Hippocampal formation (tissue), 2 donors: ENCODE measurements around the gene PXYLP1.
A peak's percentile ranks its signal among the peaks of the same experiment; 100 is the strongest.

Experiments used
- DNase-seq, 2 donors: peaks; one replicate each; lab custom pipeline; 2025; lab: John Stamatoyannopoulos, UW

The PXYLP1 gene

DNA sequence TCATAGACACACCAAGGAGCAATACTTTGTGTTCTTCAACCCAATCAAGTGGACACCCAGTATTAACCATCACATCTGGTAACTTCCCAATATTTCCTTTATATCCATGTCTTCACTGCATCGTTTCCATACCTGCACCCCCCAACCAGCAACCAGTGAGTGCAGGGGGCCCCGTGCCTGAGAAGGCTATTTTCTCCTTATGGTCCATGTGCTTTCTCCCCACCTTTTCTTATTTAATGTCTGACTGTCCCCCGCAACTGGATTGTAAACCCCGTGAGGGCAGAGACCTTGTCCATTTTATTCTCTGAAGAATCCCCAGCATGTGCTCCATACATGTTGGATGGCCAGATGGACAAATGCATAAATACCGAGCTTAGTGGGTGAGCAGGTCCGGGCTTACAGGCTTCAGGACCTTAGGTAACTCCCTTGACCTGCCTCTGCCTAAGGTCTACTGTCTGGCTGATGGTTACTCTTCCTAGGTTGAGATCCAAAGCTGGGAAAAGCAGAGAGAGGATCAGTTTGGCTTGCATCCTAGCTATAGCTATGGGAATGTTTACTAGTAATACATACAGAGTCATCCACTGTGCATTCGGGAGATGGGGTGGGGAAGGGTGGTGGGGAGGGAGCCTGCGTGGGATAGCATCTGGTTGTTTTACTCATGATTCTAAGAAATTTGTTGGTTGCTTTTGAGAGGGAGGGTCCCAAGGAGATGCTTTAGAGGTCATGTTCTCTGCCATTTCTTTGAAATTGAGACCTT lies 41.5 kb downstream of the PXYLP1 start:
- no peak for DNase-seq

DNA sequence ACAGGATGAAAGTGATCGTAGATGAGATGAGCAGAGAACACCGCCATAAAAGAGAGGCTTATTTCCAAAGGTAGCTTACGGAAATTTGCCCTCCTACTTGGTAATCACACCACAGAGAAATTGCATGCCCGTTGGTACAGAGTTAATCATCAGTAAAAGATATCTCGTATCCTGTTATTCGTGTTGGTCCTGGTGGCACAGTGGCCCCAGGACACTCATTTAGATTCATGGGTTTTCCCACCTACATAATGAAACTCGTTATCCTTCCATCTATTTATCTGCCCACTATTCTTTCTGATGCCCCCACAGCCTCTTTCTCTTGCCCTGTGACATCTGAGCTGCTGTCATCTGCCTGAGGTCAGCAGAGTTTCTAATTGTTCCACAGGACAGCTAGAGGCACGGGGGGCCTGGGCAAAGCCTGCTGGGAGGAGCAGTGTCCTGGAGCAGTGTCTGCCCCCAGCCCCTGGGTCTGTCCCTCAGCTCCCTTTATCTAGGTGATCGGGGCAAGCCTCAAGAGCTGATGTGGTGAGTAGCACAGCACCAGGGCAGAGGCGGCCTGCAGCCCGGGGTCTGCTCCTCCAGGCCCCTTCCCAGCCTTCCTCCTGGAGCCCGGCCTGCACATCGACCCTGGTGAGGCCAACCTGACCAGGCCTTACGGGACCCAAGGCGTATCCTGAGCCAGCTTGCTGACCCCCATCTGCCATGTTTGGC lies 42.2 kb downstream of the PXYLP1 start:
- no peak for DNase-seq

GRCh38 chr3:141274411-141275031 lies 42.9 kb downstream of the PXYLP1 start:
- DNase-seq: no peak

- no peak for DNase-seq
Measured at GRCh38 chr3:141275032-141275422, 43.4 kb downstream of the PXYLP1 start.

DNA sequence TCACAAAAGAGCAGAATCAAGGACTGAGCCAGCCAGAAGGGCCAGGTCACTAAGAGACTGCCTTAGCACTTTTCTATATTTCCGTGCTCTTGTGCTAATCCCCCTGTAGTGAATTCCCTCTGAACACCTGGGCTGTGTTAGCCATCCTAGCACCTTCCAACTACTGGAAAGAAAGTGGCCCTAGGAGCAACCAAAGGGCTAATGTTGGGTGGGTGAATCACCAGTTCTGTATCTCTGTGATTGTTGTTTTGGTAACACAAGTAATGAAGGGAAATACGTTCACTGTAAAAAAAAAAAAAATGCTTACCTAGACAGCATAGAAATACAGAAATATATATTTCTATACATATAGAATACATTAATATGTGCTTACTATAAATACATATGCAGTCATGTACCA lies 43.9 kb downstream of the PXYLP1 start:
- DNase-seq: no peak

GRCh38 chr3:141275973-141276372 lies 44.3 kb downstream of the PXYLP1 start:
- DNase-seq: no peak

DNA sequence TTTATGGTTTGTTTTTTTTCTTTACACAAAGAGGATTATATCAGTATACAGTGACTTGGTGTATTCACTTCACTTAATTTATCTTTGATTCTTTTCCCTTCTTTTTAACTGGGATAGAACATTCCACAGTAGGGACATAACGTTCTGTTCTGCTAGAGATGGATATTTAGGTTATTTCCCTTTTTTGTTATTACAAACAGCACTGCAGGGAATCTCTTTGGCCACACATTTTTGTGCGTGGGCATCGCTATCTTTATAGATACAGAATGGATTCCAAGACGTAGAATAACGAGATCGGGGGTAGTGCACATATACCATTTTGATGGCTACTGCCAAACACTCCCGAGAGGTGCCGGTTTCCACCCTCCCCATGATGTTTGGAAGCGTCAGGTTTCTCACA lies 44.8 kb downstream of the PXYLP1 start:
- no peak for DNase-seq

DNA sequence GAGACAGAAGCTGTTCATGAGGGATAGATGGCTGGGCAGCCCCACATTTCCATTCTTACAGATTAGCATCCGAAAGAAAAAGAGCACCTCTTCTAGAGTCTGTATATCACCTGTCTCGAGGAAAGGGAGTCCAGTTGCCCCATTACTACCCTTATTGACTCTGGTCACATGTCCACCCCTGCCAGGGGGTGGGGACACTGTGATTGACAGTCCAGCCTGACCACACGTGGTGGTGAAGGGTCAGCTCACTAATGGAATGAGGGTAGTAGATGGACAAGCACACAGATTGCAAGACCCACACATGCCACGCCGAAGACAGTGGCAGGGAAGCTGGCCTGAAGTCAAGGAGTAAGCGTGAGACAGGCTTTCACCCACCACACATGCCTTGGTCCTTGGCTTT lies 45.8 kb downstream of the PXYLP1 start:
- no peak for DNase-seq

- no peak for DNase-seq
Measured at GRCh38 chr3:141278196-141279076, 46.8 kb downstream of the PXYLP1 start.

DNA sequence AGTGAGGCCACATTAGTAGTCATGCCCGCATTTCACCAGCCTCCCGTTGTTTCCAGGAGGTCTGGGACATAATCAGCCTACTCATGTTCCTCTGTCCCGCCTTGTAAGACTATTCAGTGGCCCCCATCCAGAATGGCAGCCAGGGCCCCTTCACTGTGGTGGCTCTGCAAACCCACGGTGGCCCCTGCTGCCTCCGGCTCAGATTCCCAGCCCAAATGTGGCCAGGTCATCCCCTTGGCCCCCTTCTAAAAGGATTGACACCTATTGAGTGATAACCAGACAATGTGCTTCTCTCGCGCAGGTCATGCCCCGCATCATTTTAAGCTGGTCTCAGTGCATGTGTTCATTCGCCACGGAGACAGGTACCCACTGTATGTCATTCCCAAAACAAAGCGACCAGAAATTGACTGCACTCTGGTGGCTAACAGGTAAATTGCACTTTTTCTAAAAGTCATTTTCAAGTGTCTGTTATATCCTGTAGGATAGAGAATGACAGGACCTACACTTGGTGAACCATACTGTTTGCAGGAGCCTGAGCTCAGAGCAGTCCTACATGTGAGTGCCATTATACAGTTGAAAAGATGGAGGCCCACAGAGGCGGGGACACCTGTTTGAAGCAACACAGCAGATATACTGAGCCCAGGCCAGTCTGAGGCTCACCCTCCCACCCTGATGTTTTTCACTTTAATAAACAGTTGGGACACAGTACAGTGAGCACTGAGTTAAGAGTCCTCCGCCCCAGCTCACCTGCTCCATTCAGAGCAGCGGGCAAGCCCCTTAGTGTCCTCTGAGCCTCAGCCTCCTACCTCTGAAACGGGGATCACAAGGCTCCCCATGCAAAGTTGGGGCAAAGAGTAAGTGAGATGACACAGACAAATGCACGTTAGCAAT lies 47.7 kb downstream of the PXYLP1 start:
- DNase-seq: no peak

GRCh38 chr3:141280086-141280485 lies 48.5 kb downstream of the PXYLP1 start:
- DNase-seq: peak; percentile 18 to 37

DNA sequence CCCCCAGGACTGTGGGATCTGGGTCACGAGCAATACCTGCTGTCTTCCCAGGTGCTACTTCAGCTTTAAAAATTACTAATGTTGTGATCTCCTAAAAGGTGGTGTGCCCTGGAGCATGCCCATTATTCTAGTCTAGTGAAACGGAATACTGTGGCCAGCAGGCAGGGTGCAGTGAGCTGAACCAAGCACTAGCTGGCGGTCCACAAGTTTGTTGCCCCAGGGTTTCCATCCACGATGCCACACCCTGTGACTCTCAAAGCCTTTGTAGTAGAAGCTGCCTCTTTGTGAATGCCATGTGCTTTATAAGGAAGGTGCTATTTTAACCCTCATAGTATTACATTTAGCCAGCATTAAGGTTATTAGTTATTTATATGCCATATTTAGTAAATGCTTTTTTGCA lies 49.1 kb downstream of the PXYLP1 start:
- no peak for DNase-seq

- DNase-seq: no peak
Measured at GRCh38 chr3:141285570-141285969, 53.9 kb downstream of the PXYLP1 start.

DNA sequence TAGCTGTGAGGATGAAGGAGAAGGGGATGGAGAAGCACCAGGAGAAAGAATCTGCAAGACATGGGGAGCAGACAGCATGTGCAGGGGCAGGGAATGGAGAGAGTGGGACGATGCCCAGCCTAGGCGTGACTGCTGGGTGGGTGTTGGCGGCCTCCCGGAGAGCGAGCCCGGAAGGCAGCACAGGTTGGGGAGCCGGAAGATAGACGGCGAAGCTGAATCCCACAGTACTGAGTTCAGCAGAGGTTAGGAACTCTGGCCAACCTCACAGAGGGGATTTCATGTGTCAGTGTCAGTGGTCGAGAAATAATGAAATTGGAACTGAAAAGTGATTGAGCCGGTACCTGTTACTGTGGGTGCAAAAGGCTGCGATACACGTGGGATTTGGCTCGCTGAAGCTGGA lies 55.2 kb downstream of the PXYLP1 start:
- no peak for DNase-seq

DNA sequence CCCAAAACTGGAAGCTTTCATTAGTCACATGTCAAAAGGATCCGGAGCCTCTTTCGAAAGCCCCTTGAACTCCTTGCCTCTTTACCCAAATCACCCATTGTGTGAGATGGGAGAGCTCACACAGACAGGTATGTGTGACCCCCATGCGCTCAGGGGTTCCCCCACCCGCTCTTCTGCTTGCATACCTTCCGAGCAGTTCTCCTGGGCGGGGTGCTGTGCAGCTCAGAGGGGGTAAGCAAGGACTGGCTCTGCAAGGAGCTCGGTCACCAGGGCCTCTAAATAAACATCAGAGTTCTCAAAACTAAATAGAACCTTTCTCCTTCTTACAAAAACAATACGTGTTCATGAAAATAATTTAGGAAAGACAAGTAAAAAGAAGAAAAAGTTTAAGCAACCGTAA lies 55.7 kb downstream of the PXYLP1 start:
- DNase-seq: no peak

- DNase-seq: no peak
Measured at GRCh38 chr3:141288336-141288990, 56.8 kb downstream of the PXYLP1 start.

- no peak for DNase-seq
Measured at GRCh38 chr3:141289228-141289772, 57.7 kb downstream of the PXYLP1 start.

- no peak for DNase-seq
Measured at GRCh38 chr3:141291559-141292355, 60.1 kb downstream of the PXYLP1 start.

GRCh38 chr3:141292356-141293058 lies 60.9 kb downstream of the PXYLP1 start:
- DNase-seq: no peak
